Measurements from ENCODE around the gene NEK9.
"Not testable (repeated sequence)": the region's sequence is repeated elsewhere in the genome, so short reads cannot be mapped to it uniquely, and the experiment has no call there.

The NEK9 gene

DNA sequence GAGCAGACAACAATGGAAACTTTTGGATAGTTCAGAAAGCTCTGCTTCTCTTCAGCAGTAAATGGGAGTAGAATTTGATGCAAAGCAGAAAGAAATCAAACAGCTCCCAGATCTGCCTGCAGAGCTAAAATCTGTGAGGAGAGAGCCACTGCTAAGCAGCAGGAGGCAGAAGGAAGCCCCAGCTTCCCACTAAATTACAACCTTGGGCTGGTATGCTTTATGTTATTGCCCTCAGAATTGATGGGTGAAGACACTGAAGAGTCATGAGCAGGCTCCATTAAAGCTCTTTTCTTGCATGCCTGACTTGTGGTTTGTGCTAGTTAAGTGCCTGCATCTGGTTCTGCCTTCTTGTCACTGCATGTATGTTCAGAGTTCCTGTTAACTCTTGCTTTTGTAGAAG lies 49.1 kb downstream of the NEK9 start:
- no peak for DNase-seq (ENCODE audit: low read depth in 2 of 2)
- H3K4me3 ChIP-seq (replicated peaks in 1 of 2; ENCODE audit: low read depth in 2 of 2, low read length in 2 of 2): no peak overlapping the region
- TF ChIP-seq, protein P1, sequence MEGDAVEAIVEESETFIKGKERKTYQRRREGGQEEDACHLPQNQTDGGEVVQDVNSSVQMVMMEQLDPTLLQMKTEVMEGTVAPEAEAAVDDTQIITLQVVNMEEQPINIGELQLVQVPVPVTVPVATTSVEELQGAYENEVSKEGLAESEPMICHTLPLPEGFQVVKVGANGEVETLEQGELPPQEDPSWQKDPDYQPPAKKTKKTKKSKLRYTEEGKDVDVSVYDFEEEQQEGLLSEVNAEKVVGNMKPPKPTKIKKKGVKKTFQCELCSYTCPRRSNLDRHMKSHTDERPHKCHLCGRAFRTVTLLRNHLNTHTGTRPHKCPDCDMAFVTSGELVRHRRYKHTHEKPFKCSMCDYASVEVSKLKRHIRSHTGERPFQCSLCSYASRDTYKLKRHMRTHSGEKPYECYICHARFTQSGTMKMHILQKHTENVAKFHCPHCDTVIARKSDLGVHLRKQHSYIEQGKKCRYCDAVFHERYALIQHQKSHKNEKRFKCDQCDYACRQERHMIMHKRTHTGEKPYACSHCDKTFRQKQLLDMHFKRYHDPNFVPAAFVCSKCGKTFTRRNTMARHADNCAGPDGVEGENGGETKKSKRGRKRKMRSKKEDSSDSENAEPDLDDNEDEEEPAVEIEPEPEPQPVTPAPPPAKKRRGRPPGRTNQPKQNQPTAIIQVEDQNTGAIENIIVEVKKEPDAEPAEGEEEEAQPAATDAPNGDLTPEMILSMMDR (IDR thresholded peaks at IDR 0.05; ENCODE audit: low read depth, low read length): no peak

DNA sequence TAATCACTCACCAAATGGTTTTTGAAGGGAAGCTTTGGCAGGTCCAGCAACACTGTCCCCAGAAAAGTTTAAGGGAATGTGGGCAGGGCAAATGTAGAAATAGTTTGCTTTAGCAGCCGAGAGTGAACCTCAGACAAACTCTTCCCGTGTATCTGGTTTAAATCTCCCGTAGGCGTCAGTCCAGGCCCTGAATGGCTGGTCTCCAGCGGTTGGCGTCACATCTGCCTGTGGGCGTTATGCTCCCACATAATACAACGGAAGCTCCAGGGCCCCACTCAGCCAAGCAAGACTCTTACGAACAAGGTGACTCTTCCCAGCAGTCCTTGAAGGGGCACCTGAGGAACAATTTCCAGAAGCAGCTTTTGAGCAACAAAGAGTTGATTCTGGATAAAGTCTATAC lies 56.5 kb downstream of the NEK9 start:
- no peak for DNase-seq (ENCODE audit: low read depth in 2 of 2)
- H3K4me3 ChIP-seq (replicated peaks in 1 of 2; ENCODE audit: low read depth in 2 of 2, low read length in 2 of 2): no peak overlapping the region
- TF ChIP-seq, protein P1 (IDR thresholded peaks at IDR 0.05; ENCODE audit: low read depth, low read length): no peak

DNA sequence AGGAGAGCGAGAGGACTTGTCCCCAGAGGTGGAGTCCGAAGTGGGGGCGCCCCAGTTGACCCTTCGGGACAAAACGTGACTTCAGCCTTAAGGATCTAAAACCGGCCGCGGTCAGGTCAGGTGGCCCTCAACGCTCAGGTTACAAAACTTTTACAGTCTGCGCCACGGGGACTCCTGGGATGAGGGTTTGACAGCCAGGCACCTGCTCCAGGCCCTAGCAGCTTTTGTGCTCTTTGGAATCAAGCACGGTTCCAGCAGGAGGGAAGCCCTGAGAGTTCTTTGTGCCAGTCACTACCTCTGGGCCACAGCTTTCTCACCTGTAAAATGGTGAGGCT lies 57.1 kb downstream of the NEK9 start:
- peak overlapping the region; percentile 53 to 64 for H3K4me3 ChIP-seq (replicated peaks in 1 of 2; ENCODE audit: low read depth in 2 of 2, low read length in 2 of 2)
- TF ChIP-seq, protein P1 (IDR thresholded peaks at IDR 0.05; ENCODE audit: low read depth, low read length): no peak
- no peak for DNase-seq (ENCODE audit: low read depth in 2 of 2)

DNA sequence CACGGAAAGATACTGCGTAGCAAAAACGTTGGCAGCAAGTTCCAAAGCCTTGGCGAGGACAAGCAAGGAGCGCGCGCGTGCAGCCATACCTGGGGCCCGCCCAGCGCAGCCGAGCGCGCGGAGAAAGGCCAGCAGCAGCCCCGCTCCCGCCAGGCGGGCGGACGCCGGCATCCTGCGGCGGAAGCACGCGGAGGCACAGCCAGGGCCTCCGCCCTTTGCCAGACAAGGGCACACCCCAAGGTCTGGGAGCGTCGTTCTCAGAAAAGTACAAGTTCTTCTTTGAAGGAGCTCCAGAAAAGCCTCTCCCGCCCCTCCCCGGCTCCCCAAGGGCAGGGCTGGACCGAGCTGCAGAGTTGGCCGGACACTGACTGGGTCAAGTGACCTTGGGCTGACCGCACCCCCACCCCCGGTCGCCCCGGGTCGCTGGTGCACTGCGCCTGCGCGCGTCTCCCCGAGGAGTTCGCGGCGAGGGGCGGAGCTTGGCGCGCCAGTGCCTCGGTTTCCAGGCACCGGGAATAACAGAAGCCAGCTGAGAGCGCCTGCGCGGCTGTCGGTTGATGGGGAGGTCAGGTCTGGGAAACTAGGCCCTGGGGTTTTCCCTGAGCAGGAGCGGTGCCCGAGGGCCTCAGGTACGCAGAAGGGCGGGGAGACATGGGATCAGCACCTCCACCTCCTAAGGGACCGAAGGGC lies 57.6 kb downstream of the NEK9 start, which contains the start of gene ZC2HC1C:
TSS of gene ZC2HC1C (plus strand) at position 521 of the 690 bp plus-strand sequence. CDS start 933 bp downstream, outside the sequence.
- TF ChIP-seq, protein P1 (IDR thresholded peaks at IDR 0.05; ENCODE audit: low read depth, low read length): no peak
- peak within 1 kb of the TSS; percentile 53 to 64 for H3K4me3 ChIP-seq (replicated peaks in 1 of 2; ENCODE audit: low read depth in 2 of 2, low read length in 2 of 2)
- peak; percentile 90 to 94 for DNase-seq (ENCODE audit: low read depth in 2 of 2)

DNA sequence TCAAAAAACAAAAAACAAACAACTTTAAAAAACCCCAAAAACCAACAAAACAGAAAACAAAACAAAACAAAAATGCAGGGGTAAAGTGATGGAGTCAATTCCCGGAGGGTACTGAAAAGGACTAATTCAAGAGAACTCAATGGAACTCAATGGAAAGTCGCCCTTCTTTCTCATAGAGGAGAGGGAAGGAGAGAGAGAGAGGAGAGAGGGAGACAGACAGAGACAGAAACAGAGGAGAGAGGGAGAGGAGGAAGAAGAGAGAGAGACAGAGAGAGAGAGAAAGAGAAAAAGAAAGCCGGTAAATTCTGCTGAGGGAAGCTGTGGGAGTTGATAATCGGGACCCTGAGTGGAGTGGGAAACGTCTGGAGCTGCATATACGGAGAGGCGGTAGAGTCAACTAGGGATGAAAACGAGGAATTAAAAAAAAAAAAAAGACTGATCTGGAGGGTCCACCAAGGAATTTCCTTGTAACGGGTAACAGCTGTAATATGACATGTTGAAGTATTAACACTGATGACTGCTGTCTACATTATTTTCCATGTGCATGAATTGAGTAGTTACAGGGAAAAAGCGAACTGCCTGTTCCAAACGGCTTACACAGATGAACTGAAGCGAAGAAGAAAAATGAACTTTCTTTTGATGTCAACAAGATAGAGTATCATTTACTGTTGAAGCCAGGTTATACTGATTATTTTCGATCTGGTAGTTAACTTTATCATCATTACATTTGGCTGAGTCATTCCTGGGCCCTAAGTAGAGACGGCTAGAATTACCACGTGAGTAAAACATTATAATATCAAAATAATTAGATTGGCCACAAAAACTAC lies 58.3 kb downstream of the NEK9 start:
- H3K4me3 ChIP-seq (replicated peaks in 1 of 2; ENCODE audit: low read depth in 2 of 2, low read length in 2 of 2): peak overlapping the region; percentile 53 to 64
- DNase-seq (ENCODE audit: low read depth in 2 of 2): peak in 1 of 2 donors; percentile 31
- TF ChIP-seq, protein P1 (IDR thresholded peaks at IDR 0.05; ENCODE audit: low read depth, low read length): no peak

DNA sequence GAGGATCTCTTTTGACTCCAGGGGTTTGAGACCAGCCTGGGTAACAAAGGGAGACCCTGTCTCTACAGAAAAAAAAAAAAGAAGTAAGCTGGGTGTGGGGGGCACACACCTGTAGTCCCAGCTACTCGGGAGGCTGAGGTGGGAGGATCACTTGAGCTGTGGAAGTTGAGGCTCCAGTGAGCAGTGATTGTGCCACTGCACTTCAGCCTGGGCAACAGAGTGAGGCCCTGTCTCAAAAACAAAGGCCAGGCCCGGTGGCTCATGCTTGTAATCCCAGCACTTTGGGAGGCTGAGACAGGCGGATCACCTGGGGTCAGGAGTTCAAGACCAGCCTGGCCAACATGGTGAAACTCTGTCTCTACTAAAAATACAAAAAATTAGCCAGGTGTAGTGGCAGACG lies 59.1 kb downstream of the NEK9 start:
- not testable (repeated sequence) for H3K4me3 ChIP-seq (replicated peaks in 1 of 2; ENCODE audit: low read depth in 2 of 2, low read length in 2 of 2); DNase-seq (ENCODE audit: low read depth in 2 of 2)

DNA sequence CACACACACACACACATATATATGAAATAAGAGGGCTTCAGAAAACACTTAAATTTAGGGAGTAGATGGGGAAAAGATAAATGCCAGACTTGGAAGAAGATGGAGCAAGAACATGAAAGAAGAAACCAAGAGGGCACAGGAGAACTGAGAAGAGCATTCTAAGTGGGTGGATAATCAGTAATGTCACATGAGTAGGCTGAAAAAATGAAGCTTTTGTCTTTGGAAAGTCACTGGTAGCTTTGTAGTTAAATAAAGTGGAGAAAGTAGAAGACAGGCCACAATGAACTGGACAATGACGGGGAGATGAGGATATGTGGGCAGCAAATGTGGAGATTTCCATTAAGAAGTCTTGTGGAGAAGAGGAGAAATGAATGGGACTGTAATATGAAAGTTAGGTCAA lies 59.6 kb downstream of the NEK9 start:
- TF ChIP-seq, protein P1 (IDR thresholded peaks at IDR 0.05; ENCODE audit: low read depth, low read length): no peak
- no peak overlapping the region for H3K4me3 ChIP-seq (replicated peaks in 1 of 2; ENCODE audit: low read depth in 2 of 2, low read length in 2 of 2)
- no peak for DNase-seq (ENCODE audit: low read depth in 2 of 2)
